HUDEP-2 (cell line): ENCODE measurements around the gene TET1.
"Not testable (repeated sequence)": the region's sequence is repeated elsewhere in the genome, so short reads cannot be mapped to it uniquely, and the experiment has no call there.

ENCODE experiments used
- DNase-seq, 76 experiments: peaks; one replicate each; lab custom pipeline; 2025; ENCODE audit not compliant: unreplicated experiment in 76 of 76; lab: John Stamatoyannopoulos, UW

The TET1 gene

GRCh38 chr10:68696018-68696417, 135.9 kb downstream of the TET1 start:
- DNase-seq: no peak

DNA sequence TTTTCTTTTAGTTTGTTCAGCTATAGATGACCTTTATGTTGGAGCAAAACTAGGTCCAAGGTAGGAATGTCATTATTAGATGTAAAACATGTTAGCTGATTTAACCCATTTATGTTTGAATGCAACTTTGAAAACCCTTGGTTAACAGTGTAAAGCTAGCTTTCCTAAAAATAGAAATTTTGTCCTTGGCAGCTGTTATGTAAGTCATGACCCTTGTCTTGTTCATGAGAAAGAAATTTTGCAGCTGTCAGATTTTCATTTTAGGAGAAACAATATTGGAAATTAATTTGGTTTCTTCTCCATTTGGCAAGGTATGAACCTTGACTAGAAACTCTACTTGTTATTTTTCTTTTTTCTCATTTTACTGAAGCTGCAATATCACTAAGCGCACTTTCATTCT, 137.0 kb downstream of the TET1 start:
- DNase-seq: no peak

GRCh38 chr10:68700197-68700596, 140.1 kb downstream of the TET1 start:
- no peak for DNase-seq

DNA sequence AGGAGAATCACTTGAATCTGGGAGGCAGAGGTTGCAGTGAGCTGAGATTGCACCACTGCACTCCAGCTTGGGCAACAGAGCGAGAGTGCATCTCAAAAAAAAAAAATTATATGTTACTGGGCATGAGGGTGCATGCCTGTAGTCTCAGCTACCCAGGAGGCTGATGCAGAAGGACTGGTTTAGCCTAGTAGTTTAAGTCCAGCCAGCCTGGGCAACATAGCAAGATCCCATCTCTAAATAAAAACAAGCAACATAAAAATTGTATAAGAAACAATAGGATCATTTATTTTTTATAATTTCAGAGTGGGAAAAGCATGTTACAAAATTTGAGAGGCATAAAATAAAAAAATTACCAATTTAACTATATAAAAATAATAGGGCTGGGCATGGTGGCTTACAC, 145.4 kb downstream of the TET1 start:
- DNase-seq: no peak

DNA sequence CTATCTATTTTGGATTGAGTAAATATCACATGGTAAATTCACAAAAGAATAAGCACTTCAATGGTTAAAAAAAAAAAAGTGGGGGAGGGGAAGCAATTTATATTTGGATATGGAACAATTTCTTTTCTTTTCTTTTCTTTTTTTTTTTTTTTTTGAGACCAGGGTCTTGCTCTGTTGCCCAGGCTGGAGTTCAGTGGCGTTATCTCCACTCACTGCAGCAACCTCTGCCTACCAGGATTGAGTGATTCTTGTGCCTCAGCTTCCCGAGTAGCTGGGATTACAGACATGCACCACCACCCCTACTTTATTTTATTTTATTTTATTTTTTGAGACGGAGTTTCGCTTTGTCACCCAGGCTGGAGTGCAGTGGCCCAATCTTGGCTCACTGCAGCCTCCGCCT, 148.8 kb downstream of the TET1 start:
- DNase-seq: not testable (repeated sequence)

GRCh38 chr10:68713065-68713464, 152.9 kb downstream of the TET1 start:
- not testable (repeated sequence) for DNase-seq

- no peak for DNase-seq
Measured at GRCh38 chr10:68717435-68717834, 157.3 kb downstream of the TET1 start.

GRCh38 chr10:68720793-68721672, 160.9 kb downstream of the TET1 start, which contains the start of gene CCAR1:
CCAR1 (plus strand) TSS chr10:68721239; CDS start chr10:68722505, 1,266 bp downstream.
- peak; percentile 43 to 97 (median 94) for DNase-seq

- peak in 2 of 76 experiments; percentile 20 to 23 for DNase-seq
Measured at GRCh38 chr10:68721673-68722335, 161.7 kb downstream of the TET1 start.

DNA sequence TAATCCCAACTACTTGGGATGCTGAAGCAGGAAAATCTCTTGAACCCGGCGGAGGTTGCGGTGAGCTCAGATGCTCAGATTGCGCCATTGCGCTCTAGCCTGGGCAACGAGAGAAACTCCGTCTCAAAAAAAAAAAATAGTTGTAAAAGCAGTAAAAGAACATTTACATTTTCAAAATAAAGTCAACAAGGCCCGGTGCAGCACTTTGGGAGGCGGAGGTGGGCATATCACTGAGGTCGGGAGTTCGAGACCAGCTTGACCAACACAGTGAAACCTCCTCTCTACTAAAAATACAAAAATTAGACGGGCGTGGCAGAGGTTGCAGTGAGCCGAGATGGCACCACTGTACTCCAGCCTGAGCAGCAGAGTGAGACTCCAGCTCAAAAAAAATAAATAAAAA, 164.9 kb downstream of the TET1 start:
- no peak for DNase-seq

- no peak for DNase-seq
Measured at GRCh38 chr10:68727146-68727545, 167.0 kb downstream of the TET1 start.

DNA sequence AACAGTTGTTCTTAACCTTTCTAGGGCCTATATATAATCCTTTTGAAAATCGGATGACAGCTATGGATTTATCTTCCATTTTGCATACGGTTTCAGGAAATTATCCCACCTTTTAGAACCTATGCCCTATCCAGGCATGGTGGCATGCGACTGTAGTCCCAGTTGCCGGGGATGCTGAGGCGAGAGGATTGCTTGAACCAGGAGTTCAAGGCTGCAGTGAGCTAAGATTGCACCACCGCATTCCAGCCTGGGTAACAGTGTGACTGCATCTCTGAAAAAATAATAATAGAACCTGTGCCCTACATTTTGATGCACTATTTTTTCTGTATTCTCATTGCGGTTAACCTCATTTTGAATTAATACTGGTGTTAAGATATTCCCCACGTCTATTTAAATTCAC, 172.5 kb downstream of the TET1 start:
- no peak for DNase-seq

DNA sequence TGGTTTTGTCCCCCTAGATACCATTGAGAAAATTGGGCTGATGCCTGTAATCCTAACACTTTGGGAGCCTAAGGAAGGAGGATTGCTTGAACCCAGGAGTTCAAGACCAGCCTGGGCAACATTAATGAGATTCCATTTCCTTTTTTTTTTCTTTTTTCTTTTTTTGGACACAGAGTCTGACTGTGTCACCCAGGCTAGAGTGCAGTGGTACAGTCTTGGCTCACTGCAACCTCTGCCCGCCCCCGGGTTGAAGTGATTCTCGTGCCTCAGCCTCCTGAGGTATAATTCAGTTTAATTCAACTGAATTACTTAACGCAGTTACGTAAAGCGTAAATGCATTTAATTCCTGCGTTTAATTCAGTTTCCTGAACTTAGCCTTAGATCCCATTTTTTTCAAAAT, 174.2 kb downstream of the TET1 start:
- no peak for DNase-seq

GRCh38 chr10:68735119-68735518, 175.0 kb downstream of the TET1 start:
- no peak for DNase-seq

DNA sequence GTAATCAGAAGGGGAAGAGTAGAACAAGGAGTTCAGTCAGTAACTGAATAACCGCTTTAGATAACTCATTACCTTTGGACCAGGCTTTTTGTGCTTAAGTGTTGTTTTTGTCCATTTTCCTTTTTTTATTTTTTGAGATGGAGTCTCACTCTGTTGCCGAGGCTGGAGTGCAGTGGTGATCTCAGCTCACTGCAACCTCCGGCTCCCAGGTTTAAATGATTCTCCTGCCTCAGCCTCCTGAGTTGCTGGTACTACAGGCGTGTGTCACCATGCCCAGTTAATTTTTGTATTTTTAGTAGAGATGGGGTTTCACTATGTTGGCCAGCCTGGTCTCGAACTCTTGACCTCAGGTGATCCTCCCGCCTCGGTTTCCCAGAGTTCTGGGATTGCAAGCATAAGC, 175.6 kb downstream of the TET1 start:
- DNase-seq: not testable (repeated sequence)

GRCh38 chr10:68740676-68741075, 180.5 kb downstream of the TET1 start:
- DNase-seq: not testable (repeated sequence)

- no peak for DNase-seq
Measured at GRCh38 chr10:68742397-68742796, 182.3 kb downstream of the TET1 start.
